ENCODE measurements around the gene MAP7D3.
"Not testable (repeated sequence)": the region's sequence is repeated elsewhere in the genome, so short reads cannot be mapped to it uniquely, and the experiment has no call there.

Gene MAP7D3

GRCh38 chrX:136170139-136170800 lies 80.9 kb downstream of the MAP7D3 start:
- no peak for DNase-seq

GRCh38 chrX:136168929-136169735 lies 82.1 kb downstream of the MAP7D3 start:
- peak; percentile 52 for DNase-seq

GRCh38 chrX:136167989-136168388 lies 83.2 kb downstream of the MAP7D3 start:
- not testable (repeated sequence) for DNase-seq

GRCh38 chrX:136166221-136166855 lies 84.9 kb downstream of the MAP7D3 start:
- no peak for DNase-seq

- no peak for DNase-seq
These were observed 85.8 kb downstream of the MAP7D3 start for GRCh38 chrX:136165406-136165805.

GRCh38 chrX:136163689-136164088 lies 87.5 kb downstream of the MAP7D3 start:
- no peak for DNase-seq
